ENCODE measurements around the gene MYH1. TPM values are rescaled to one million over a fixed set of nuclear protein-coding genes. Genes with fewer than 3 reads are reported as not detected.

The MYH1 gene
- polyA plus RNA-seq, 3 donors, result not detected

GRCh38 chr17:10469459-10469858 is 48.9 kb downstream of the MYH1 start, which contains the start of gene MYH4:
TSS of gene MYH4 (minus strand) at chr17:10469559. CDS start at chr17:10466745, 2,814 bp downstream.
- no peaks in the 10 kb centered on the region for H3K36me3 ChIP-seq (replicated peaks in 1 of 2; ENCODE audit: control insufficient read depth in 1 of 2, insufficient read depth in 2 of 2, low read length in 2 of 2)
- no CpG with 5 or more reads among the region's 1 CpG for WGBS (ENCODE audit: insufficient coverage)
- no peak within 1 kb of the TSS for H3K4me2 ChIP-seq (replicated peaks; ENCODE audit: extremely low read depth, low read length, poor library complexity, severe bottlenecking)
- H3K27ac ChIP-seq (ENCODE audit: low read depth in 1 of 2, low read length in 2 of 2), result no peak within 1 kb of the TSS
- H2AFZ ChIP-seq (ENCODE audit: insufficient read depth, low read depth, low read length, poor library complexity, severe bottlenecking), result no peak within 1 kb of the TSS
- intact Hi-C loops (cut with micrococcal nuclease), result no loop called here
- no peak for TF ChIP-seq CTCF (IDR thresholded peaks at IDR 0.05)
- Mint-ChIP-seq H3K4me3 (no peak within 1 kb of the TSS), H3K27ac (no peak within 1 kb of the TSS), H3K27me3 (ENCODE audit: low read depth in 3 of 3) (peaks cover 0 to 2% (median 2%) of the 10 kb centered on the region in 3 donors), H3K36me3 (no peaks in the 10 kb centered on the region), H3K9me3 (peaks cover 0 to 2% (median 0%) of the 10 kb centered on the region in 7 donors), H3K4me1 (no peaks in the 10 kb centered on the region)
- no peaks in the 10 kb centered on the region for H3K79me2 ChIP-seq (ENCODE audit: insufficient read depth, low read length)
- H3K27me3 ChIP-seq (ENCODE audit: control insufficient read depth in 2 of 2, insufficient read depth in 2 of 2, low read length in 2 of 2), result no peaks in the 10 kb centered on the region
- H3K4me3 ChIP-seq (replicated peaks in 1 of 3; ENCODE audit: low read depth in 2 of 3, low read length in 3 of 3), result no peak within 1 kb of the TSS
- DNase-seq, result no peak
- H3K4me1 ChIP-seq (ENCODE audit: control insufficient read depth in 1 of 2, insufficient read depth in 2 of 2, low read length in 2 of 2), result no peaks in the 10 kb centered on the region
- no peaks in the 10 kb centered on the region for H4K20me1 ChIP-seq (ENCODE audit: insufficient read depth, low read length)
- H3K9me3 ChIP-seq (replicated peaks in 1 of 2; ENCODE audit: control insufficient read depth in 1 of 2, insufficient read depth in 1 of 2, low read length in 2 of 2), result no peaks in the 10 kb centered on the region
- no peak within 1 kb of the TSS for H3K9ac ChIP-seq (ENCODE audit: insufficient read depth, low read length, poor library complexity, severe bottlenecking)

- Mint-ChIP-seq H3K27ac (no peak overlapping the region), H3K4me3 (no peak overlapping the region), H3K36me3 (no peaks in the 10 kb centered on the region), H3K9me3 (peaks cover 0 to 3% (median 0%) of the 10 kb centered on the region in 7 donors), H3K4me1 (no peaks in the 10 kb centered on the region), H3K27me3 (ENCODE audit: low read depth in 3 of 3) (peaks cover 0 to 5% (median 5%) of the 10 kb centered on the region in 3 donors)
- Histone ChIP-seq H3K27me3 (ENCODE audit: control insufficient read depth in 2 of 2, insufficient read depth in 2 of 2, low read length in 2 of 2) (peaks cover 0 to 2% of the 10 kb centered on the region in 2 donors), H4K20me1 (ENCODE audit: insufficient read depth, low read length) (no peaks in the 10 kb centered on the region), H3K9ac (ENCODE audit: insufficient read depth, low read length, poor library complexity, severe bottlenecking) (no peak overlapping the region), H3K4me3 (replicated peaks in 1 of 3; ENCODE audit: low read depth in 2 of 3, low read length in 3 of 3) (no peak overlapping the region), H2AFZ (ENCODE audit: insufficient read depth, low read depth, low read length, poor library complexity, severe bottlenecking) (no peak overlapping the region), H3K4me1 (ENCODE audit: control insufficient read depth in 1 of 2, insufficient read depth in 2 of 2, low read length in 2 of 2) (no peaks in the 10 kb centered on the region), H3K4me2 (replicated peaks; ENCODE audit: extremely low read depth, low read length, poor library complexity, severe bottlenecking) (no peak overlapping the region), H3K27ac (ENCODE audit: low read depth in 1 of 2, low read length in 2 of 2) (no peak overlapping the region), H3K79me2 (ENCODE audit: insufficient read depth, low read length) (no peaks in the 10 kb centered on the region), H3K9me3 (replicated peaks in 1 of 2; ENCODE audit: control insufficient read depth in 1 of 2, insufficient read depth in 1 of 2, low read length in 2 of 2) (no peaks in the 10 kb centered on the region), H3K36me3 (replicated peaks in 1 of 2; ENCODE audit: control insufficient read depth in 1 of 2, insufficient read depth in 2 of 2, low read length in 2 of 2) (no peaks in the 10 kb centered on the region)
- DNase-seq, result no peak
- TF ChIP-seq CTCF (IDR thresholded peaks at IDR 0.05), result no peak
- no CpG with 5 or more reads among the region's 4 CpGs for WGBS (ENCODE audit: insufficient coverage)
- intact Hi-C loops (cut with micrococcal nuclease), result no loop called here
These were observed 54.9 kb downstream of the MYH1 start for GRCh38 chr17:10463402-10463801.

Data from CD14-positive monocyte (primary cell).